GM12873 (cell line): Measurements from ENCODE around the gene MEIS2.

ENCODE experiments used
- TF ChIP-seq, protein P1 (sequence below): IDR thresholded peaks from 2 replicates; pipeline ENCODE4 v1.5.1; 2012; ENCODE audit warnings: low read depth, mild to moderate bottlenecking, moderate library complexity, low read length, control low read depth; ENCODE audit not compliant: insufficient read depth; ENCODE audit errors: missing control alignments

The MEIS2 gene

DNA sequence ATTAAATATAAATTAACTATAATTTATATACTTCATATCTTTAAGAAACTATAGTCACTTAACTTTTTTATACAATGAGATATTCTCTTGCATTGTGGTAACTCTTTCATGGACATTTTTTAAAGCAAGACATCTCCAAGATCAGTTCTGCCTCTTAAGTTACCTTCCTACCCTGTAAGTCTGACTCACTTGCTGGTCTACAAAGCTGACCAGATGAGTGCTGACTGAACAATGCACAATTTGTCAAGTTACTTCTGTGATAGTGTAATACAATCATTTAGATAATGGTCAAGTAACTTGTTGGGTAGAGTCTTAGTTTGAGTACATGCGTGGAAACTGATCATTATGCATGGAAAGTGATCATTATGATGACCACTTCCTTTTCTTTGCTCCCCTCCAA lies 145.9 kb downstream of the MEIS2 start:
- TF ChIP-seq, protein P1, sequence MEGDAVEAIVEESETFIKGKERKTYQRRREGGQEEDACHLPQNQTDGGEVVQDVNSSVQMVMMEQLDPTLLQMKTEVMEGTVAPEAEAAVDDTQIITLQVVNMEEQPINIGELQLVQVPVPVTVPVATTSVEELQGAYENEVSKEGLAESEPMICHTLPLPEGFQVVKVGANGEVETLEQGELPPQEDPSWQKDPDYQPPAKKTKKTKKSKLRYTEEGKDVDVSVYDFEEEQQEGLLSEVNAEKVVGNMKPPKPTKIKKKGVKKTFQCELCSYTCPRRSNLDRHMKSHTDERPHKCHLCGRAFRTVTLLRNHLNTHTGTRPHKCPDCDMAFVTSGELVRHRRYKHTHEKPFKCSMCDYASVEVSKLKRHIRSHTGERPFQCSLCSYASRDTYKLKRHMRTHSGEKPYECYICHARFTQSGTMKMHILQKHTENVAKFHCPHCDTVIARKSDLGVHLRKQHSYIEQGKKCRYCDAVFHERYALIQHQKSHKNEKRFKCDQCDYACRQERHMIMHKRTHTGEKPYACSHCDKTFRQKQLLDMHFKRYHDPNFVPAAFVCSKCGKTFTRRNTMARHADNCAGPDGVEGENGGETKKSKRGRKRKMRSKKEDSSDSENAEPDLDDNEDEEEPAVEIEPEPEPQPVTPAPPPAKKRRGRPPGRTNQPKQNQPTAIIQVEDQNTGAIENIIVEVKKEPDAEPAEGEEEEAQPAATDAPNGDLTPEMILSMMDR, result no peak

DNA sequence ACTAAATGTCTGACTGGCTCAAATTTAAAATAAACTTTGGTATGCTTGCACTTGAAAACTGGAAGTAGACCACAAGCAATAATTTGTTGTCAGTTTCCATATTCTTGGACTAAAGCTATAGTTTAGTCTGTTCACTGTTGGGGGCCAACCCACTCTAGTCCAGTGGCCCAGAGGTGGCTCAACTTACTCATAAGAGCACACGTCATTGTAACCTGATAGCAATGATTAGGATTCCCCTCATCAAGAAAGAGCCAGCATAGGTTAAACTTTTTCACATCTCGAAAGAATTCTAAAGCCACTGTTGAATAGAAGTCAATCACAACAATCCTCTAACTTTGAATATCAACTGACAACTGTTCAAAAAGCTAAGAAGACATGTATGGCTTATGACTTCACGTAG lies 147.0 kb downstream of the MEIS2 start:
- TF ChIP-seq, protein P1, result no peak

DNA sequence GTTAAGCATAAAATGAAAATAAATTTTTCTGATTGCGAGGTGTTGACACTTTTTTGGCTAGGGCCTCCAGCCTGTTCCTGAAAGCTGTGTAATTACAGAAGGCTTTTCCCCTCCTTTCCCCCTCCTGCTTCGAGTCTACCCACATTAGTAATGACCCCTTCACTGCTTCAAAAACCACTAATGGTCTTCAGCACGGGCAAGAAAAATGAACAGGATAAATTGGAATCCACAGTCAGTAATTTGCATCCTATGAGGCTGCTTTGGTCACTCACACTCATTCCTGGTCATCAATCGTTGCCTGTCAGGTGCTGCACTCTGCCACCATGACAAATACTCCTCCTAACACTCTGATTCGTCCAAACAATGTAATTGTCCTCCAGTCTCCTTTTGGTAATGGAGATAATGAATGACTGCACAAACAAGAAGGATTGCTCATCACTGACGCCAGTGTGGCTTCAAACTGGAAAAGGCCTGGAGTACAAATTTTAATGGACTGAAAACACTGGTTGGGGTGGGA lies 148.6 kb downstream of the MEIS2 start:
- TF ChIP-seq, protein P1, result no peak

DNA sequence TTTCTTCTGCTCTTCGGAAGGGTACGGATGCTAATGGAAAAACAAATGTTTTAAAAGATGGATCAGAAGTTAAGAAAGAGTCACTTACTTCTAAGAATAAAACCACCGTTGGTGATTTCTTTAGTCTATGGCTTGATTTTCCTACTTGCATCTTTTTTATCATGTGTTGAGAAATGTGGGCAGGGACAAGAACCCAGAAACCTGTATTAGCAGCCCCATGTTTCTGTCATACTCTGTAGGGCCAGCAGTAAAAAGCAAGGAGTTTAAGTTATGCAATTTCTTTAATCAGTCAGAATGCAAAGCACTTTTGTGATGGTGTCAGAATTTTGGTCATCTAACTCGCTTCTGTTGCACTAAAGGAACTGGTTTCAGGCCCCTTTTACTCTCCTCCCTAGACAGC lies 150.0 kb downstream of the MEIS2 start:
- TF ChIP-seq, protein P1, result no peak

DNA sequence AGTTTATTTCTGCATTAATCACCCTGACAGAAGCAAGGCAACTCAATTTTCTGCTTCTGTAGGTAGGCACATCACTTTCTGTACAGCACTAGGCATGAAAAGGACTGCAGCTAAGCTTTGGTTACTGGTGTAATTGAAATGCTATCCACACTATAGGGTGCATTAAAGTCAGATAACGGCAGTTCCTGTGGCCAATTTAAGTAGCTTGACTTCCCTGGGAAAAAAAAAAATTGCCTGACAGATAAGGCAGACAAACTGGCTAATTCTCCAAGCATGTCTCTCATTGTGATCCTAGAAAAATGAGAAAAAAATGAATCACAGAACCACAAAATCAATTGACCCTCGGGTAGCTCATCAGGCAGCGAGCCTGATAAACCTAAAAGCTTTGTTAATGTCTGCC lies 151.4 kb downstream of the MEIS2 start:
- TF ChIP-seq, protein P1, result no peak

DNA sequence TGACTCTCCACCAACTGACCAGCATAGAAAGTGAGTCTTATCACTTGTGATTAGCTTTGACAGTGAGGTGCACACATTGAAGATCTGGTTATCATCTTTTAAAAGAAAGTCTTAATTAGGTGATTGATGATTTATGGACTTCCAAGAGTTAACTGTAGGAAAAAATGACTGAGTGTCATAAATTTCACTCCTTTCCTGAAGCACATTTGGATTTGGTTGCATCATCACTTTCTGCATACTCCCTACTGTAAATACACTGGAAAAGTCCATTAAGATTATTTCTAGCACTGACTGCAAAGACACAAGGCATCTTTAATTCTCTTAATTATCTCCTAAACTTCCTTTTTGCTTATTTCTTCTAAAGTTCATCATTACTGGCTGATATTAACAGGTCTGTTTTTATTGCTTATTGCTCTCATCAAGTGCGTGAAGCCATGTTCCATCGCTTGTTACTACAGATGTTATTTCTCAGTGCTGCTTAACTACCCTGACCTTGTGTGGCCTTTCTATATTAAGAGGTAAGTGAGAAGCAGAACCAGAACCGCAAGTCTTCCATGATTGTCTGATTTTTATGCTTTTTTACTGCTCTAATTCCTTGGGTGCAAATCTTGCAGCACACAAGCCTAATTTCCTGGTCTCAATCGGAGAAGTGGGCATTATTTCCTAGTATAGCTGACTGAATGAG lies 153.2 kb downstream of the MEIS2 start:
- TF ChIP-seq, protein P1, result no peak

DNA sequence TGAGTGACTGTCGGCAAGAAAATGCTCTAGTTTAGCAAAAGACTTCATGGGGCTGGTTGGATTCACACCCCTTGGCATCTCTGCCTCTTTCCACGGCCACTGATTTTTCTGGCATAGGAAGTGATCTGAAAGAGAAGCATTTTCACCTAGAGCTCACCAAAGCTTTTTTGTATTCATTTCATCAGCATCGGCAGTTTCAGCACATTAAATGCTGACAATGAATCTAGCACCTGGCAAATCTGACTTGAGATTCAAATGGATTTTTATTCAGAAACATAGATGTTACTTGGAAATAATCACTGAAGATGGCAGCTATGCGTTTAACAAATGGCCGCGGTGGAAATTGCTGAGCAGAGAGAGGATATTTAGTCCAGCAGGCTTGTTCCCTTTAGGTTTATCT lies 155.9 kb downstream of the MEIS2 start:
- TF ChIP-seq, protein P1, result no peak
